Smooth muscle cell (in vitro differentiated cells): ENCODE measurements around the gene TAS2R40. TPM values are rescaled to one million over a fixed set of nuclear protein-coding genes. Genes with fewer than 3 reads are reported as not detected.

Source experiments
- DNase-seq: peaks from one replicate; lab custom pipeline; 2025; ENCODE audit not compliant: unreplicated experiment; lab: John Stamatoyannopoulos, UW
- H2AFZ ChIP-seq: fragments of 200-600 bp; sonication (generic); 2 replicates; pipeline ENCODE4 v1.6.0; 2016; ENCODE audit warnings: antibody characterized with exemption, low read depth, mild to moderate bottlenecking
- H3F3A ChIP-seq: fragments of 200-600 bp; sonication (generic); 2 replicates; pipeline ENCODE4 v1.6.0; 2017; ENCODE audit warnings: antibody characterized with exemption, low read depth
- H3K27ac ChIP-seq: fragments of 200-600 bp; sonication (generic); 2 replicates; pipeline ENCODE4 v1.5.1; 2016; ENCODE audit warnings: low read depth, mild to moderate bottlenecking
- H3K27me3 ChIP-seq: fragments of 200-600 bp; sonication (generic); 2 replicates; pipeline ENCODE4 v1.6.1; 2016; ENCODE audit warnings: low read depth, mild to moderate bottlenecking
- H3K36me3 ChIP-seq: fragments of 200-600 bp; sonication (generic); 2 replicates; pipeline ENCODE4 v1.5.1; 2016; ENCODE audit warnings: low read depth
- H3K4me1 ChIP-seq: fragments of 200-600 bp; sonication (generic); 2 replicates; pipeline ENCODE4 v1.5.1; 2016; ENCODE audit warnings: low read depth
- H3K4me2 ChIP-seq: fragments of 200-600 bp; sonication (generic); 2 replicates; pipeline ENCODE4 v1.6.0; 2016; ENCODE audit warnings: mild to moderate bottlenecking
- H3K4me3 ChIP-seq: fragments of 200-600 bp; sonication (generic); 2 replicates; pipeline ENCODE4 v1.5.1; 2016; ENCODE audit warnings: mild to moderate bottlenecking
- H3K79me2 ChIP-seq: fragments of 200-600 bp; sonication (generic); 2 replicates; pipeline ENCODE4 v1.6.0; 2016; ENCODE audit warnings: low read depth, mild to moderate bottlenecking
- H3K9ac ChIP-seq: fragments of 200-600 bp; sonication (generic); 2 replicates; pipeline ENCODE4 v1.6.0; 2016; ENCODE audit warnings: low read depth
- H3K9me3 ChIP-seq: fragments of 200-600 bp; sonication (generic); replicated peaks from 2 replicates; pipeline ENCODE4 v1.5.1; 2016; ENCODE audit warnings: low read depth
- H4K20me1 ChIP-seq: fragments of 200-600 bp; sonication (generic); 2 replicates; pipeline ENCODE4 v1.6.0; 2016; ENCODE audit warnings: low read depth
- CTCF ChIP-seq: fragments of 200-600 bp; sonication (generic); IDR thresholded peaks from 2 replicates; pipeline ENCODE4 v1.5.1; 2017; ENCODE audit warnings: borderline replicate concordance, mild to moderate bottlenecking, antibody characterized with exemption; ENCODE audit not compliant: insufficient read depth, poor library complexity, severe bottlenecking
- WGBS: methylation state at CpG from one replicate; pipeline ENCODE4 v1.1.7; 2016; ENCODE audit warnings: low lambda C conversion rate; 5-methylcytosine and 5-hydroxymethylcytosine counted together
- polyA plus RNA-seq: library from polyadenylated mRNA; unstranded; fragments of >200 nt; fragmentation: Nextera tagmentation; extraction: Ambion mirVana; gene quantifications from 2 replicates; pipeline ENCODE4 v1.2.1, GENCODE V29; 2016
- total RNA-seq: library from RNA; depleted of rRNA; stranded (reverse); fragments of >200 nt; gene quantifications from 2 replicates; pipeline ENCODE4 v1.2.3, GENCODE V29; 2014

Gene TAS2R40
- total and polyA plus RNA-seq, 2 experiments from 2014 or later = not detected

- H3K79me2 ChIP-seq = no peaks in the 10 kb centered on the region
- H3K27me3 ChIP-seq = no peaks in the 10 kb centered on the region
- no peak overlapping the region for H3K27ac ChIP-seq
- H3F3A ChIP-seq = no peaks in the 10 kb centered on the region
- no peaks in the 10 kb centered on the region for H3K36me3 ChIP-seq
- H3K4me1 ChIP-seq = no peaks in the 10 kb centered on the region
- H4K20me1 ChIP-seq = no peaks in the 10 kb centered on the region
- no peak overlapping the region for H3K4me2 ChIP-seq
- no peak overlapping the region for H3K4me3 ChIP-seq
- no peak overlapping the region for H3K9ac ChIP-seq
- H3K9me3 ChIP-seq = no peaks in the 10 kb centered on the region
- no peak overlapping the region for H2AFZ ChIP-seq
- TF ChIP-seq CTCF = peak; percentile 99
- DNase-seq = no peak
- 27% methylated on average over 8 of the region's 8 CpGs for WGBS
Measured at GRCh38 chr7:143214789-143215679, 6.8 kb upstream of the TAS2R40 start.

GRCh38 chr7:143216151-143216550, 5.7 kb upstream of the TAS2R40 start:
- Histone ChIP-seq H3K27ac (peak overlapping the region; percentile 21), H3K9me3 (no peaks in the 10 kb centered on the region), H2AFZ (no peak overlapping the region), H3K4me2 (no peak overlapping the region), H4K20me1 (no peaks in the 10 kb centered on the region), H3K27me3 (no peaks in the 10 kb centered on the region), H3K9ac (no peak overlapping the region), H3K79me2 (no peaks in the 10 kb centered on the region), H3K36me3 (no peaks in the 10 kb centered on the region), H3K4me1 (no peaks in the 10 kb centered on the region), H3F3A (no peaks in the 10 kb centered on the region), H3K4me3 (no peak overlapping the region)
- no peak for TF ChIP-seq CTCF
- 66% methylated on average over 6 of the region's 6 CpGs for WGBS
- no peak for DNase-seq

GRCh38 chr7:143216686-143217085, 5.2 kb upstream of the TAS2R40 start:
- H3K27me3 ChIP-seq = no peaks in the 10 kb centered on the region
- no peak overlapping the region for H2AFZ ChIP-seq
- H3K4me2 ChIP-seq = no peak overlapping the region
- no peak overlapping the region for H3K9ac ChIP-seq
- H3F3A ChIP-seq = no peaks in the 10 kb centered on the region
- WGBS = 89% methylated on average over 2 of the region's 2 CpGs
- no peak overlapping the region for H3K27ac ChIP-seq
- H3K36me3 ChIP-seq = no peaks in the 10 kb centered on the region
- no peak for TF ChIP-seq CTCF
- no peaks in the 10 kb centered on the region for H4K20me1 ChIP-seq
- H3K4me1 ChIP-seq = no peaks in the 10 kb centered on the region
- no peak for DNase-seq
- no peaks in the 10 kb centered on the region for H3K79me2 ChIP-seq
- no peak overlapping the region for H3K4me3 ChIP-seq
- H3K9me3 ChIP-seq = no peaks in the 10 kb centered on the region

GRCh38 chr7:143217806-143218205, 4.0 kb upstream of the TAS2R40 start:
- no peak overlapping the region for H3K9ac ChIP-seq
- TF ChIP-seq CTCF = no peak
- no peaks in the 10 kb centered on the region for H3K4me1 ChIP-seq
- WGBS = 98% methylated on average over 2 of the region's 2 CpGs
- H3K27me3 ChIP-seq = no peaks in the 10 kb centered on the region
- no peak overlapping the region for H2AFZ ChIP-seq
- no peaks in the 10 kb centered on the region for H3F3A ChIP-seq
- no peaks in the 10 kb centered on the region for H3K9me3 ChIP-seq
- H4K20me1 ChIP-seq = no peaks in the 10 kb centered on the region
- no peak overlapping the region for H3K4me3 ChIP-seq
- no peaks in the 10 kb centered on the region for H3K79me2 ChIP-seq
- no peak for DNase-seq
- H3K36me3 ChIP-seq = no peaks in the 10 kb centered on the region
- no peak overlapping the region for H3K4me2 ChIP-seq
- no peak overlapping the region for H3K27ac ChIP-seq
